Activated CD8-positive, alpha-beta memory T cell treated with anti-CD3 and anti-CD28 coated beads, Interleukin-2, amount 50 U/mL, for 24 hours (primary cell): ENCODE measurements around the gene COLEC12.
"Not testable (repeated sequence)": the region's sequence is repeated elsewhere in the genome, so short reads cannot be mapped to it uniquely, and the experiment has no call there.

Source experiments
- DNase-seq: peaks from one replicate; pipeline ENCODE4 v3.0.0-alpha.2; 2020; ENCODE audit errors: extremely low read depth

COLEC12 gene

GRCh38 chr18:415047-415446 lies 85.5 kb downstream of the COLEC12 start:
- no peak for DNase-seq

GRCh38 chr18:413233-413632 lies 87.3 kb downstream of the COLEC12 start:
- DNase-seq, result no peak

GRCh38 chr18:410047-410455 lies 90.5 kb downstream of the COLEC12 start:
- DNase-seq, result no peak

GRCh38 chr18:408367-408766 lies 92.1 kb downstream of the COLEC12 start:
- DNase-seq, result no peak

- DNase-seq, result no peak
Measured at GRCh38 chr18:407626-408224, 92.8 kb downstream of the COLEC12 start.

- DNase-seq, result no peak
Measured at GRCh38 chr18:407191-407590, 93.3 kb downstream of the COLEC12 start.

- no peak for DNase-seq
Measured at GRCh38 chr18:406677-407076, 93.8 kb downstream of the COLEC12 start.

GRCh38 chr18:405006-405405 lies 95.5 kb downstream of the COLEC12 start:
- not testable (repeated sequence) for DNase-seq

- DNase-seq, result no peak
Measured at GRCh38 chr18:404061-404636, 96.4 kb downstream of the COLEC12 start.

- DNase-seq, result no peak
Measured at GRCh38 chr18:402129-402528, 98.4 kb downstream of the COLEC12 start.

- no peak for DNase-seq
Measured at GRCh38 chr18:400456-400855, 100.0 kb downstream of the COLEC12 start.

- DNase-seq, result no peak
Measured at GRCh38 chr18:399631-400135, 100.8 kb downstream of the COLEC12 start.

- no peak for DNase-seq
Measured at GRCh38 chr18:398935-399630, 101.4 kb downstream of the COLEC12 start.

- DNase-seq, result no peak
Measured at GRCh38 chr18:396556-396955, 103.9 kb downstream of the COLEC12 start.

- no peak for DNase-seq
Measured at GRCh38 chr18:396251-396555, 104.3 kb downstream of the COLEC12 start.

- DNase-seq, result no peak
Measured at GRCh38 chr18:395456-396250, 104.8 kb downstream of the COLEC12 start.

- DNase-seq, result no peak
Measured at GRCh38 chr18:394987-395362, 105.5 kb downstream of the COLEC12 start.

- DNase-seq, result no peak
Measured at GRCh38 chr18:394262-394986, 106.1 kb downstream of the COLEC12 start.

- DNase-seq, result no peak
Measured at GRCh38 chr18:393574-393957, 106.9 kb downstream of the COLEC12 start.

- no peak for DNase-seq
Measured at GRCh38 chr18:392928-393573, 107.5 kb downstream of the COLEC12 start.

GRCh38 chr18:390741-391478 lies 109.6 kb downstream of the COLEC12 start:
- DNase-seq, result no peak
